ENCODE results near the gene EBF4. TPM values are rescaled to one million over a fixed set of nuclear protein-coding genes. Genes with fewer than 3 reads are reported as not detected.

The EBF4 gene
- total and polyA plus RNA-seq, 2 donors (not counting 1 experiment from before 2014, with no cell fraction given): 0.81 to 5.0 TPM

DNA sequence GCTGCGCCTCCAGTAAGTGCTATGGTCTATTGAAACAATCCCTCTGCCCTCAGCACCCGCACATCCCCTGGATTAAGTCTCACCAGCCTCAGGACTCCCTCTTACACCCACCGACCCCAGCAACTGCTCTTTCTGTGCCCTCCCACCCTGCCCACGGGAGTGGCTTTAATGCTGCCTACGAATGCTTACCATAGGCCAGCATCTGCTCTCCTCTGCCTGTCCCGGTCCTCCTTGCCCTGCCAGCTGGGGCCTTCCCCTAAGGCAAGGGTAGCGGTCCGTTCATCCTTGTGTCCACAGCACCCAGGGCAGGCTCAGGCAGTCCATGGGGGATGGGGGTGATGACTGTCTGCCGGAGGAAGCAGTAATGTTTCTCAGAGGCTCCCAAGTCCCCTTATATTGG is 4.1 kb downstream of the EBF4 start:
- H2AFZ ChIP-seq (ENCODE audit: insufficient read depth, low read depth, low read length, poor library complexity, severe bottlenecking): no peak overlapping the region
- no peak overlapping the region for H3K9ac ChIP-seq (ENCODE audit: low read length)
- H3K27me3 ChIP-seq (replicated peaks in 1 of 4; ENCODE audit: control extremely low read depth in 1 of 4, control insufficient read depth in 3 of 4, insufficient read depth in 4 of 4, low read length in 3 of 4): peaks cover 0 to 55% (median 27%) of the 10 kb centered on the region in 4 experiments
- no peaks in the 10 kb centered on the region for H4K20me1 ChIP-seq (ENCODE audit: control insufficient read depth, insufficient read depth, low read length, poor library complexity, severe bottlenecking)
- H3K79me2 ChIP-seq (ENCODE audit: control insufficient read depth, insufficient read depth, low read length): no peaks in the 10 kb centered on the region
- TF ChIP-seq EZH2 (IDR thresholded peaks at IDR 0.05; ENCODE audit: borderline replicate concordance, insufficient read depth, low read depth, low read length, poor library complexity, severe bottlenecking) (no peak), CTCF (IDR thresholded peaks at IDR 0.05) (no peak)
- H3K4me3 Mint-ChIP-seq: no peak overlapping the region
- peaks cover 0 to 15% (median 0%) of the 10 kb centered on the region in 3 donors for H3K9me3 ChIP-seq (ENCODE audit: control extremely low read depth in 1 of 3, control insufficient read depth in 2 of 3, insufficient read depth in 1 of 3, low read length in 2 of 3)
- peaks cover 55% of the 10 kb centered on the region for H3K27me3 Mint-ChIP-seq
- no peak overlapping the region for H3K27ac ChIP-seq (ENCODE audit: low read length in 2 of 2)
- H3K36me3 ChIP-seq (replicated peaks in 1 of 2; ENCODE audit: control extremely low read depth in 1 of 2, control insufficient read depth in 1 of 2, extremely low read depth in 1 of 2, insufficient read depth in 2 of 2, low read length in 1 of 2): no peaks in the 10 kb centered on the region
- peaks cover 12 to 14% of the 10 kb centered on the region in 2 donors for H3K4me1 ChIP-seq (ENCODE audit: control insufficient read depth in 2 of 2, insufficient read depth in 2 of 2, low read length in 2 of 2)
- POLR2A ChIA-PET: no interaction called here
- 98% methylated on average over 9 of the region's 9 CpGs for WGBS (ENCODE audit: insufficient coverage)
- H3K4me2 ChIP-seq (replicated peaks; ENCODE audit: low read depth, low read length, poor library complexity, severe bottlenecking): no peak overlapping the region
- peaks cover 8% of the 10 kb centered on the region for H3K4me1 Mint-ChIP-seq
- intact Hi-C loops (cut with micrococcal nuclease): no loop called here
- CTCF ChIA-PET: no interaction called here
- no peak overlapping the region for H3K4me3 ChIP-seq (ENCODE audit: control extremely low read depth in 1 of 5, extremely low read depth in 1 of 5, insufficient read depth in 1 of 5, low read depth in 2 of 5, low read length in 4 of 5)
- no peaks in the 10 kb centered on the region for H3K9me3 Mint-ChIP-seq (ENCODE audit: insufficient read depth)
- DNase-seq (no peak), ATAC-seq (ENCODE audit: low read depth) (no peak)
- H3K27ac Mint-ChIP-seq: no peak overlapping the region

DNA sequence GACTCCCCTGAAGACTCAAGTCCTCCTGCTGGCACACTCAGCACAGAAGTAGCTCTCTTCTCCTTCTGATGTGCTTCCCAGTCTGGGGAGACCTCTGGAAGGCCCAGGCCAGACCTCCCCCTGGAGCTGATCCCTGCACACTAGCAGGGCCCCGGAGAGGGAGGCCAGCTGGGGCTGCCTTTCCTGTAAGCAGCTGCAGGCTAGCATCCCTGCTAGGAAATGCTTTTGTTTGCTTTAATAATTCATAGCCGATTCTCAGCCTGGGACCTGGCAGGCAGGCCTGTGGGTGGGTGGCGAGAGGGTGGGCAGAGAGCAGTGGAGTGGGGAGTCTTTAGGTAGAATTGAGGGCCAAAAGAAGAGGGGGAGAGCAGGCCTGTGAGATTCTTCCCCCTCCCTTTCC is 5.2 kb downstream of the EBF4 start:
- TF ChIP-seq CTCF (IDR thresholded peaks at IDR 0.05): no peak
- TF ChIP-seq EZH2 (IDR thresholded peaks at IDR 0.05; ENCODE audit: borderline replicate concordance, insufficient read depth, low read depth, low read length, poor library complexity, severe bottlenecking): no peak
- H3K4me1 ChIP-seq (ENCODE audit: control insufficient read depth in 2 of 2, insufficient read depth in 2 of 2, low read length in 2 of 2): peaks cover 7 to 9% of the 10 kb centered on the region in 2 donors
- peaks cover 53% of the 10 kb centered on the region for H3K27me3 Mint-ChIP-seq
- H4K20me1 ChIP-seq (ENCODE audit: control insufficient read depth, insufficient read depth, low read length, poor library complexity, severe bottlenecking): no peaks in the 10 kb centered on the region
- no peaks in the 10 kb centered on the region for H3K36me3 ChIP-seq (replicated peaks in 1 of 2; ENCODE audit: control extremely low read depth in 1 of 2, control insufficient read depth in 1 of 2, extremely low read depth in 1 of 2, insufficient read depth in 2 of 2, low read length in 1 of 2)
- DNase-seq (no peak), ATAC-seq (ENCODE audit: low read depth) (no peak)
- ChIA-PET POLR2A (no interaction called here), CTCF (no interaction called here)
- 65% methylated on average over 3 of the region's 3 CpGs for WGBS (ENCODE audit: insufficient coverage)
- no peak overlapping the region for H3K27ac ChIP-seq (ENCODE audit: low read length in 2 of 2)
- H3K4me2 ChIP-seq (replicated peaks; ENCODE audit: low read depth, low read length, poor library complexity, severe bottlenecking): no peak overlapping the region
- H3K4me1 Mint-ChIP-seq: peaks cover 2% of the 10 kb centered on the region
- no peak overlapping the region for H3K4me3 ChIP-seq (ENCODE audit: control extremely low read depth in 1 of 5, extremely low read depth in 1 of 5, insufficient read depth in 1 of 5, low read depth in 2 of 5, low read length in 4 of 5)
- no peaks in the 10 kb centered on the region for H3K9me3 Mint-ChIP-seq (ENCODE audit: insufficient read depth)
- no peak overlapping the region for H3K9ac ChIP-seq (ENCODE audit: low read length)
- no peak overlapping the region for H3K27ac Mint-ChIP-seq
- H3K9me3 ChIP-seq (ENCODE audit: control extremely low read depth in 1 of 3, control insufficient read depth in 2 of 3, insufficient read depth in 1 of 3, low read length in 2 of 3): peaks cover 0 to 9% (median 0%) of the 10 kb centered on the region in 3 donors
- no peak overlapping the region for H3K4me3 Mint-ChIP-seq
- no peak overlapping the region for H2AFZ ChIP-seq (ENCODE audit: insufficient read depth, low read depth, low read length, poor library complexity, severe bottlenecking)
- peaks cover 0 to 51% (median 24%) of the 10 kb centered on the region in 4 experiments for H3K27me3 ChIP-seq (replicated peaks in 1 of 4; ENCODE audit: control extremely low read depth in 1 of 4, control insufficient read depth in 3 of 4, insufficient read depth in 4 of 4, low read length in 3 of 4)
- intact Hi-C loops (cut with micrococcal nuclease): no loop called here
- H3K79me2 ChIP-seq (ENCODE audit: control insufficient read depth, insufficient read depth, low read length): no peaks in the 10 kb centered on the region
